Omental fat pad (tissue), 4 donors: ENCODE data around the gene TWNK. TPM values are rescaled to one million over a fixed set of nuclear protein-coding genes. Genes with fewer than 3 reads are reported as not detected.

Source experiments
- ATAC-seq: fragments of 150-250 bp; one replicate; pipeline ENCODE4 v1.9.1; 2016; ENCODE audit warnings: mild to moderate bottlenecking, moderate library complexity; ENCODE audit not compliant: low FRiP score
- DNase-seq: peaks from one replicate; pipeline ENCODE4 v3.0.0-alpha.2; 2019; ENCODE audit warnings: low spot score
- total RNA-seq, 4 donors: library from RNA; depleted of rRNA; stranded (reverse); fragments of >200 nt; gene quantifications; one replicate each; pipeline ENCODE4 v1.1.0, GENCODE V29; 2016
- TF ChIP-seq, protein P1 (sequence below), 3 donors: fragments of 450-650 bp; IDR thresholded peaks; one replicate each; pipeline ENCODE4 v1.5.1; 2016 to 2017; ENCODE audit warnings: antibody characterized with exemption in 3 of 3, mild to moderate bottlenecking in 3 of 3, moderate library complexity in 2 of 3

TWNK gene
- total RNA-seq, 4 donors from 2014 or later: 4.6 to 20.8 (median 6.9) TPM

DNA sequence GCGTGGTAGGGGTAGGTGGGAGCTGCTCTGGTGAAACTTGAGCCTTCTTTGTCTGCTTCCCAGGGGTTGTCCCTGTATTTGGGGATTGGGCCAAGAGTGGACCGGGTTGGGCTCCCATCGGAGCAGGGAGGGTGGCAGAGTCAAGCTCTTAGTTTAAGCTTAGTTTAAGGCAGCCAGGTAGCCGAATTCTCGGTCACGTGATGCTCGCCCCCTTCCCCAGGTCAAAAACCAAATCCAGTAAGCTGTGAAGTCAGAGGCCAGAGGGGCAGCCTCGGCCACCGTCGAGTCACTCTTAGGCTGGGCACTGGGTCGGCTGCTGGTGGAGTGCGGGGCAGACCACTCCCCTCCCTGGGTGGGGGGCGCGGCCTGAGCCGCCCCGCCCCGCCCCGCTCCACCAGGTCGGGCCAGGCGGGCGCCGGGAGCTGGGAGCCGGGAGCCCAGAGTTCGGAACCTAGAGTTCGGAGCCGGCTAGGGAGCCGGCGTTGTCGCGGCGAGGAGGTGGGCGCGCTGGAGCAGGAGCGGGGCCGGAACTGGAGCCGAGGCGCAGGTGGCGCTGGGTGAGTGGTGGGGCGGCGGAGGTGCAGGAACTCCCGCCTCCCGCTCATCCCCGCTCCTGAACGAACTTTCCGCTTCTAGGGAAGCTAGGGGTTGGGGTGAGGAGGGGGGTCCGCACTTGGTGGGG lies 9.5 kb downstream of the TWNK start:
- no peak for DNase-seq

DNA sequence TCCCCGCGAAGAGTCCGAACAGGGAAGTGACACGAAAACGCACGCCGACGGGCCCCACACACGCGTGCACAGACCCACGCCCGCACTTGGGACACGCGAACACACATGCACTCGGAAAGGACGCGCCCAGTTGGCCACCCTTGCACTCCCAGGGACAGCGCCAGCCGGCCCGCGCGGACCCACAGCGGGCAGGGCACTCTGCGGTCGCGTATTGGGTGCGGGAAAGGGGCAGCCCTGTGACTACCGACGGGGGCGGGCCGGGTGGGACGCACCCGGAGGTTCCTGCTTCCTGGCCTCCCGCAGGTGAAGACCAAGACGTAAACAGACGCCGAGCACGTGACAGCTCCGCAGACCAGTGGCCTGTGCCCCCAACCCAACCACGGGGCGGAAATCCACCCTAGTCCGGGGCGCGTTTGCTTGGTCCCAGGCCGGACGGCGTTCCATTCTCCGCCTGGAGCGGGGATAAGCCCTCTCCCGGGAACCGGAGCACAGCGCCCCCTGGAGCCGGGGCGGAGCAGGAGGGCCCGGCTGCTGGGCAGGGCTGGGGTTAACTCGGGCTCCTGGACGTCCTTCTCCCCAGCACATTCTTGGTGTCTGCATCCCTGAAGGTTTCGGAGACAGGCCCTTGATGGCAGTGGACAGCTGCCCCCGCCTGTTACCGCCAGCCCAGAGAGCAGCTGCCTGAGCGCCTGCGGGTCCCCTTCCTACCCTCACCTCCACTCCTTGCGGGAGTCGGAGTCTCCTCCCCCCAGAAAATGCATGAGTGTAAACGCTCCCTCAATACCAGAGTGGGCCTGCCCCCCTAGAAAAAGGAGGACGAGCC lies 10.2 kb downstream of the TWNK start:
- no peak for DNase-seq
- TF ChIP-seq, protein P1, sequence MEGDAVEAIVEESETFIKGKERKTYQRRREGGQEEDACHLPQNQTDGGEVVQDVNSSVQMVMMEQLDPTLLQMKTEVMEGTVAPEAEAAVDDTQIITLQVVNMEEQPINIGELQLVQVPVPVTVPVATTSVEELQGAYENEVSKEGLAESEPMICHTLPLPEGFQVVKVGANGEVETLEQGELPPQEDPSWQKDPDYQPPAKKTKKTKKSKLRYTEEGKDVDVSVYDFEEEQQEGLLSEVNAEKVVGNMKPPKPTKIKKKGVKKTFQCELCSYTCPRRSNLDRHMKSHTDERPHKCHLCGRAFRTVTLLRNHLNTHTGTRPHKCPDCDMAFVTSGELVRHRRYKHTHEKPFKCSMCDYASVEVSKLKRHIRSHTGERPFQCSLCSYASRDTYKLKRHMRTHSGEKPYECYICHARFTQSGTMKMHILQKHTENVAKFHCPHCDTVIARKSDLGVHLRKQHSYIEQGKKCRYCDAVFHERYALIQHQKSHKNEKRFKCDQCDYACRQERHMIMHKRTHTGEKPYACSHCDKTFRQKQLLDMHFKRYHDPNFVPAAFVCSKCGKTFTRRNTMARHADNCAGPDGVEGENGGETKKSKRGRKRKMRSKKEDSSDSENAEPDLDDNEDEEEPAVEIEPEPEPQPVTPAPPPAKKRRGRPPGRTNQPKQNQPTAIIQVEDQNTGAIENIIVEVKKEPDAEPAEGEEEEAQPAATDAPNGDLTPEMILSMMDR (IDR thresholded peaks at IDR 0.05): peak in 1 of 3 donors; percentile 91
- peak; percentile 48 for ATAC-seq

More for the DNA sequence above, 9.5 kb downstream of the TWNK start:
- TF ChIP-seq, protein P1 (IDR thresholded peaks at IDR 0.05): no peak
- peak; percentile 20 for ATAC-seq

DNA sequence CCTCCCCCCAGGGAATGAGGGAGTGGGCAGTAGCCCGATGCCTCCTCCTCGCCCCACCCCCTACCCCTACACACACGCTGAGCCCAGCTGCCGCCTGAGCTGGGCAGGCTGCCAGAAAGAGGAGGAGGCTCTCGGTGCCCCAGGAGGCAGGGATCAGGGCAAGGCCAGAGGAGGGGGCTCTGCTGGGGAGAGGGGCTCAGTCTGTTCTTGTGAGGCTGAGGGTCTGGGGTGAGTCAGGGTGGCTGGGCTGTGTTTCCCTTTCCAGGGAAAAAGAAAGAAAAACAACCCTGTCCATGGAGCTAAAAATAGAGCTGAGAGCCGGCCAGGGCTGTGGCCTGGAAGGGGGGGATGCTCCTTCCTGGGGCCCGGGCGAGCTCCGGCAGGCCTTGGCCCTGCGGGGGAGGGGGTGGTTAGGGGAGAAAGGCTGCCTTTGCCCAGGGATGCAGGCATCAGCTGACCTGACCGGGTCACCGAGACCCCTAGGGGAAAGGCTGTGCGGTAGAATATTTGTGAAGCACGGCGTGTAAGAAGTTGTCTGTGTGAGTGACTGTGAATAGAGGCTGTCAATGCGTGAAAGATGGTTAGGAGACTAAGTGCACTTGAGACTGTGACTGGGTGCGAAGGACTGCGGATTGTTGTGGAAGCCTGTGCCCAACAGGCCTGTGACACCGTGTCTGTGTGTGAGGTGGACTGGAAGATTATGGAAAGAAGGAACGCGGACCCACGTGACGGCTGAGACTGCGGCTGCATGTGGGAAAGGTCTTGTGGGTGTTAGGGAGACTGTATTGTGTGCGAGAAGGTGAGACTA lies 11.0 kb downstream of the TWNK start:
- TF ChIP-seq, protein P1 (IDR thresholded peaks at IDR 0.05): no peak
- DNase-seq (no peak), ATAC-seq (peak; percentile 29)

DNA sequence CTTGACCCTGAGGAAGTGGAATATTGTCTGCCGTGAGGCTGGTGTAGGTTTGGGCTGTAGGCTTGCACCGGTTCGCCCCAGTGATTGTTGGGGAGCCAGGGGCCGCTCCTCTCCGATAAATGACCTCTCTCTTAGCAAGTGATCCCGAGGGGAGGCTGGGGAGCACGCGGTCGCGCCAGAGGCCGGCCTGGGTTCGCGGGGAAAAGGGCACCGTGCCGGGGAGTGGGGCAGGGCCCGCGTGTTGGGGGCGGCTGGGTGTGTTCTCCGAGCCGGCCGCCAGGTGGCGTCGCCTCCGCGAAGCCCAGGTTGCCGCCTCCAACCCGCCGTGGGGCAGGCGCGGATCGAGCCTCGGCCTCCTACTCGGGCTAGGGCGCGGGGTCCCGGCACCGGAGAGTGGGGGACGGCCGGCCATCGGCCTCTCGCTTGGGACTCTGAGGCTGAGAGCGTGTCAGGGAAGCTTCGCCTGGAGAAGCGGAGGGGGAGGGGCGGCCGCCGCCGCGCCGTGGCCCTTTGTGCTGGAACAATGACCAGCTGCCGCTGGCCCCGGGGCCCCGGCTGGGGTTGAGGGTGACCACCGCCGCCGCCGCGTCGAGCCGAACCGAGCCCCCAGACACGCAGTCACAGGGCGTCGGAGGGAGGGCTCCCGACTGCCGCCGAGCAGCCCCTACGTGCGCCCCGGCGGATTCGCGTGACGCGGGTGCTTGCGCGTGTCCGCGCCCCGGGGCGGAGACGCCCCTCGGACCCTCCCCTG lies 11.8 kb downstream of the TWNK start:
- DNase-seq: no peak
- ATAC-seq: peak; percentile 76
- TF ChIP-seq, protein P1 (IDR thresholded peaks at IDR 0.05): peak in 2 of 3 donors; percentile 92 to 95

DNA sequence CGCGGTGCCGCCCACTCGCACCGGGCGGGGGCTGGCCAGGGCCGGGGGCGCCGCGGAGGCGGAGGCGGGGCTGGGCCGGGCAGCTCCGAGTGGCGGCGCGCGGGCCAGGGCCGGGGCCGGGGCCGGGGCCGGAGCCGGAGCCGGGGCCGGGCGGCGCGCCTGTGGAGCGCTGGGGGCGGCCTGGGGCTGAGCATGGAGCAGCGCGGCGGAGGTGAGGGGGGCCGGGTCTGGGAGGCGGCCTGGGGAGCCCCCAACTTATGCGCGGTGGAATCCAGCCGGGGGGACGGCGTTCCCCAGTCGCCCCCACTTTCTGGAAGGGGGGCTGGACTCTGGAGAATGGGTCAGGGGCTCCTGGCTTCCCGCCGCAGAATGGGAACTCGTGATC lies 12.4 kb downstream of the TWNK start, which contains the start of gene LZTS2:
TSS of gene LZTS2 (plus strand) at position 67 of the 385 bp plus-strand sequence. CDS start 2,731 bp downstream, outside the sequence.
- DNase-seq (no peak), ATAC-seq (no peak)
- TF ChIP-seq, protein P1 (IDR thresholded peaks at IDR 0.05): no peak
